Activated naive CD4-positive, alpha-beta T cell treated with anti-CD3 and anti-CD28 coated beads, Interleukin-2, amount 50 U/mL, for 72 hours (primary cell): ENCODE results near the gene ADAT3. TPM values are rescaled to one million over a fixed set of nuclear protein-coding genes. Genes with fewer than 3 reads are reported as not detected.
"Not testable (repeated sequence)": the region's sequence is repeated elsewhere in the genome, so short reads cannot be mapped to it uniquely, and the experiment has no call there.

Experiments used
- ATAC-seq, 2 donors: fragments of 150-1000 bp; cut with Tn5 transposase; 2 replicates each; pipeline ENCODE4 v1.10.0; 2021; ENCODE audit warnings: mild to moderate bottlenecking in 2 of 2, moderate library complexity in 2 of 2
- DNase-seq, 2 donors: peaks; one replicate each; pipeline ENCODE4 v3.0.0; 2021 to 2022; ENCODE audit warnings: low spot score in 2 of 2
- H3K27ac Mint-ChIP-seq, 2 donors: one replicate each; pipeline ENCODE4 v1.8.0; 2022; ENCODE audit warnings: mild to moderate bottlenecking in 2 of 2, mixed read lengths in 2 of 2
- H3K36me3 Mint-ChIP-seq, 2 donors: one replicate each; pipeline ENCODE4 v1.8.0; 2022; ENCODE audit warnings: mixed read lengths in 2 of 2
- H3K9me3 Mint-ChIP-seq, 2 donors: one replicate each; pipeline ENCODE4 v1.8.0; 2022; ENCODE audit warnings: mixed read lengths in 2 of 2
- total RNA-seq, 2 donors: library from RNA; stranded (reverse); gene quantifications; one replicate each; pipeline ENCODE4 v1.2.3, GENCODE V29; 2022

Gene ADAT3
- total RNA-seq, 2 donors from 2014 or later = 8.5 to 10.0 TPM

DNA sequence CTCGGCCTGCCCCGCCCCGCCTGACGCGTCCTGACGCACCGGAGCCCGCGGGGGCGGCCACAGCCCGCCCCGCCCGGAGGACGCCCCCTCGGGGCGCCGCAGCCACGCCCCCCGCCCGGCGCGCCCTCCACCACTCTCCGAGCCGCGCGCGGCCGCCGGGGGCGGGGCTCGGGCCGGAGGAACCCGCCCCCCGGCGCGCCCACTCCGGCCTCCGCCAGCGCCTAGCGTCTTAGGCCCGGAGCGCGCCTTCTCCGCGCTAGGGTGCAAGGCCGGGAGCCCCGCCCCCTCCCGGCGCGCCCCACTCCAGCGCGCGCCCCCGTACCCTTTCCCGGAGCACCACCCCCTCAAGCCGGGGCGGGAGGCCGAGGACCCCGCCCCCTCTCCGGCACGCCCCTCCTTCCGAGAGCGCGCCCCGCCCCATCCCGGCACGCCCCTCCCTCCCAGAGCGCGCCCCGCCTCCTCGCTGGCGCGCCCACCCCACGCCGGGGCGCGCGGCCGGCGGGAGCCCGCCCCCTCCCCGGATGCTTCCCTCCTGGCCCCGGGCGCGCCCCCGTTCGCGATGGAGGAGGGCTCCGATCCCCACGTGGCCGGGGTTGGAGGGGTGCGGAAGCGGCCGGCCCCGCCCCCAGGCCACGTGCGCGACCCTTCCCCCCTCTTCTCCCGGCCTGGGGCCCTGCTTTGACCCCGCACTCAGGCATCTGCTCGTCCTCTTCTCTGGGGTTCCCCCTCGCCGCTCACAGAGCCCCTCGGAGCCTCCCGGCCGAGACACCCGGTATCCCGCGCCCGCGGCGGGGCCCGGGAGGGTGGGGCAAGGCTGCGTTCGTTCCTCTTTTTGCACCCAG lies 41.3 kb upstream of the ADAT3 start:
- ATAC-seq = peak; percentile 70 to 76

GRCh38 chr19:1864480-1865171 lies 40.6 kb upstream of the ADAT3 start:
- DNase-seq = peak; percentile 73 to 84
- peak; percentile 18 to 61 for ATAC-seq
- Mint-ChIP-seq H3K9me3 (no peaks in the 10 kb centered on the region), H3K27ac (peak overlapping the region in 1 of 2 donors; percentile 60), H3K36me3 (peaks cover 5 to 10% of the 10 kb centered on the region in 2 donors)

More for the DNA sequence above, 41.3 kb upstream of the ADAT3 start:
- Mint-ChIP-seq H3K27ac (peak overlapping the region in 1 of 2 donors; percentile 60), H3K36me3 (peaks cover 5 to 10% of the 10 kb centered on the region in 2 donors), H3K9me3 (no peaks in the 10 kb centered on the region)
- DNase-seq = peak; percentile 95 to 97

DNA sequence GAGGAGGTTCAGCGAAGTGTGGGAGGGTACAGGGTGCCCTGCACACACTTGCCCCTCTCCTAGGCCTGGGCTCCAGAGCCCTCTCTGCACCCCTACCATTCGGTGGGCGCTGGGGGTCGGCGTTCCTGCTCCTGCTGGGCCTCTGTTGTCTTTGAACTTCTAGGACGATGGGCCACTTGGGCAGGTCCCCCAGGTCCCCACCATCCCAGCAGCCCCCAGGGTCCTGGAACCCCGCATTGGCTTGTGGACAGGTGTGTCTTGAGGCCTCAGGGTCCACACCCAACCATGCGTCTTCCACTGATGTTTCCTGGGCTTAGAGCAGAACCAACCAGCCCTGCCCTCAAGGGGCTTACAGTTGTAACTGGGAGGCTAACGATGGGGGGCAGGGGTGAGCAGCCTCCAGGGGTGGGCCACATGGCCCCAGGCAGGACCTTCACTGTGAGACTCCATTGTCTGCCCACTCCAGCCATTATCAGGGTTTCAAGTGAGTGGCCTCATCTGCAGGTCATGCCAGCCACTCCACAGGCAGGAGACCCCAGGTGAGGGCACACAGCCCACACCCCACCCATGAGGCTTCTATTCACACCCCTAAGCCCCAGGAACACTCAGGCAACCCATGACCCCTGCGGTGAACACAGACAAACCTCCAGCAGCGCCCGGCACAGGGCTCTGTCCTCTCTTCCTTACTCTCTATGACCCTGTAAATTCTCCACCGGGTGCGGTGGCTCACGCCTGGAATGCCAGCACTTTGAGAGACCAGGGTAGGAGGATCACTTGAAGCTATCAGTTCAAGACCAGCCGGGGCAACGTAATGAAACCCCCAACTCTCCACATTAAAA lies 39.8 kb upstream of the ADAT3 start:
- Mint-ChIP-seq H3K27ac (peak overlapping the region; percentile 60 to 68), H3K9me3 (no peaks in the 10 kb centered on the region), H3K36me3 (peaks cover 5 to 10% of the 10 kb centered on the region in 2 donors)
- DNase-seq (no peak), ATAC-seq (no peak)

DNA sequence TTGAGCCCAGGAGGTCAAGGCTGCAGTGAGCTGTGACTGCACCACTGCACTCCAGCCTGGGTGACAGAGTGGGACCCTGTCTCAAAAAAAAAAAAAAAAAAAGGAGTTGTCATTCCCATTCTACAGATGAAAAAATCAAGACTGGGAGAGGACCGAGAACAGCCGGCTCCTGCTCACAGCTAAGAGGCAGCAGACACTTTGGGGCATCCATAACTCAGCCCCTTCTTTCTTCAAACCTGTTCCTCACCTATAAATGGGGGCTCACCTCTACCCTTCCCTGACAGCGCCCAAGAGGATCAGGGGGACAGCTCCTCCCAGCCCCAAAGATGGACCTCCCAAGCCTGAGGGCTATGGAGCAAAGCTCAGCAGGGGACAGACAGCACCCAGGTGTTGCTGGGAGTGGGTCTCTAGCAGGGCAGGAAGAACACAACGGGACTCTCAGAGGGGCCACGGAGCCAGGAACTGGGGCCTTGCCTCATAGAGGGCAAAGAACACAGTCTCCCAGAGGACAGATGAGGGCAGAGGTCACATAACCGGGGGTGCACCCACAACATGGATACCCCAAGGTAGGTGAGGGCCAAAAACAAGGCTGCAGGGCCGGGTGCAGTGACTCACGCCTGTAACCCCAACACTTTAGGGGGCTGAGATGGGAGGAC lies 38.4 kb upstream of the ADAT3 start:
- H3K9me3 Mint-ChIP-seq = no peaks in the 10 kb centered on the region
- H3K27ac Mint-ChIP-seq = peak overlapping the region in 1 of 2 donors; percentile 32
- ATAC-seq (no peak), DNase-seq (no peak)
- peaks cover 5 to 8% of the 10 kb centered on the region in 2 donors for H3K36me3 Mint-ChIP-seq

DNA sequence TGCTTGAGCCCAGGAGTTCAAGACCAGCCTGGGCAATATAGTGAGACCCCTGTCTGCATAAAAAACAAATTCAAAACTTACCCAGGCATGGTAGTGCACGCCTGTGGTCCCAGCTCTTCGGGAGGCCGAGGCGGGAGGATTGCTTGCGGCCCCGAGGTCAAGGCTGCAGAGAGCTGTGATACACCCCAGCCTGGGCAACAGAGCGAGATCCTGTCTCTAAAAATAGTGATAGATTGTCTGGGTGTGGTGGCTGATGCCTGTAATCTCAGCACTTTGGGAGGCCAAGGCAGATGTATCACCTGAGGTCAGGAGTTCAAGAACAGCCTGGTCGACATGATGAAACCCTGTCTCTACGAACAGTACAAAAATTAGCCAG lies 37.9 kb upstream of the ADAT3 start:
- no peaks in the 10 kb centered on the region for H3K9me3 Mint-ChIP-seq
- ATAC-seq (no peak), DNase-seq (no peak)
- H3K27ac Mint-ChIP-seq = peak overlapping the region in 1 of 2 donors; percentile 32
- H3K36me3 Mint-ChIP-seq = peaks cover 3% of the 10 kb centered on the region in 2 donors

DNA sequence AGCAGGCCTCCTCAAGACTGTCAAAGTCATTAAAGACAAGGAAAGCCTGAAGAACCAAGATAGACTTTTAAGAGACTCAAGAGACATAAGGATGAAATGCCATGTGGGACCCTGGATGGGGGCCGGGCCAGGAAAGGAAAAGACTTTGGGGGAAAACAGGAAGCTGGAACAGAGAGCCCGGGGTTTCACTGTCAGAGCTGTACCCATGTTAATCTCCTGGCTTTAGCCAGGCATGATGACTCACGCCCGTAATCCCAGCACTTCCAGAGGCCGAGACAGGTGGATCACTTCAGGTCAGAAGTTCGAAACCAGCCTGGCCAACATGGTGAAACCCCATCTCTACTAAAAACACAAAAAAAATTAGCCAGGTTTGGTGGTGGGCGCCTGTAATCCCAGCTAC lies 36.2 kb upstream of the ADAT3 start:
- Mint-ChIP-seq H3K27ac (peak overlapping the region in 1 of 2 donors; percentile 29), H3K36me3 (peaks cover 3% of the 10 kb centered on the region in 2 donors), H3K9me3 (no peaks in the 10 kb centered on the region)
- ATAC-seq (no peak), DNase-seq (no peak)

DNA sequence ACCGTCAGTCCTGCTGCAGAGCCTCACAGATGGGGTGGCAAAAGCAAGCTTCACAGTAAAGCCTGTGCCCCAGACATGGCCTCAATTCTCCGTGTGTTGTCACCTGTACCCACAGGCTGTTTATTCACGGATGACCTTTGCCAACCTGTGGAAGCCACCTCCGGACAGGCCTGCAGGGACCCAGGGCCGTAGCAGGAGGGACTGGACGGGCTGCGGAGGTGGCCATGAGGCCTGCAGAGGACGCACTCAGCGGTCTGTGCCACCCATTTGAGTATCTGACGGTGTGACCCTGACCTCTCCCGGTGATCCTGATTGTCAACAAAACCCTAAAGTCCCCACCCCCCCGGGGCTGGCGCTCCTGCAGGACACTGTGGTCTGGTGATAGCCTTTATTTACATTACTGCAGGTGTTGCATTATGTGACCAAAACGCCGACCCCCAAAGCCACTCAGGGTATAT lies 34.0 kb upstream of the ADAT3 start:
- Mint-ChIP-seq H3K9me3 (no peaks in the 10 kb centered on the region), H3K36me3 (peaks cover 19 to 20% of the 10 kb centered on the region in 2 donors), H3K27ac (no peak overlapping the region)
- no peak for DNase-seq
- no peak for ATAC-seq

- no peak for ATAC-seq
- Mint-ChIP-seq H3K27ac (no peak overlapping the region), H3K9me3 (no peaks in the 10 kb centered on the region), H3K36me3 (peaks cover 19 to 20% of the 10 kb centered on the region in 2 donors)
- DNase-seq = no peak
Measured at GRCh38 chr19:1871630-1872029, 33.6 kb upstream of the ADAT3 start.

DNA sequence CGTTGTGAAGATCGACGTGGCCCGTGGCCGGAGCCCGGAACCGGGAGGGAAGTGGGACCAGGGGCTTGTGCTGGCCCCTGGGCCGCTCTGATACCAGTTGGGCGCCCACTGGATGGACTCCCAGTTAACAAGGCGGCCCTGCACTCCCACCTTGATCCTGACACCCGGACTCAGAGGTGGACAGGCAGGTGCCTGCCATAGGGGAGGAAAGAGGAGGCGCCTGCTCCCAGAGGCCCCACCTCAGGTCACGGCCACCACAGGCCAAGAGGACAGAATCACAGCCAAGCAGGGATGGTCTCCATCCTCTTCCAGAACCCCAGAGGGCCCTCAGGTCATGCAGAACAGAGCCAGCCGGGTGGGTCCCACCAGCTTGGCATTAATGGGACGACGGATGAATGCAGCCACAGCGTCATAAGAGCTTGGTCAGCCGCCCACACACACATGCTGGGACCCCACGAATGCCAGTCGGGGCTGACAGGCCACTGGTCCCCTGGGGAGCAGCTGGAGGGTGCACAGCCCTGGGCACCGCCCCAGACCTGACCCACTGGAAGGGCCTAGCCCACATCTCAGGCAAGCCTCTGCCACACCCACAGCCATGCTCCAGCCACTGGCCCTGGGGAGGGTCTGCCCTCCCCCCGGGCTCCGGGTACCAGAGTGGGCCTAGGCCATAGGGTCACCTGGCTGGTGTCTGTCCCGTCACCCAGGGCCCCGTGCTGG lies 32.2 kb upstream of the ADAT3 start:
- DNase-seq (no peak), ATAC-seq (no peak)
- H3K9me3 Mint-ChIP-seq = no peaks in the 10 kb centered on the region
- H3K36me3 Mint-ChIP-seq = peaks cover 19 to 20% of the 10 kb centered on the region in 2 donors
- peak overlapping the region; percentile 55 to 95 for H3K27ac Mint-ChIP-seq

GRCh38 chr19:1873524-1874473 lies 31.4 kb upstream of the ADAT3 start:
- Mint-ChIP-seq H3K9me3 (no peaks in the 10 kb centered on the region), H3K27ac (peak overlapping the region; percentile 95 to 97), H3K36me3 (peaks cover 19 to 20% of the 10 kb centered on the region in 2 donors)
- DNase-seq = no peak
- no peak for ATAC-seq

GRCh38 chr19:1874554-1875185 lies 30.5 kb upstream of the ADAT3 start:
- DNase-seq = no peak
- peaks cover 19 to 20% of the 10 kb centered on the region in 2 donors for H3K36me3 Mint-ChIP-seq
- ATAC-seq = peak; percentile 27 to 42
- H3K27ac Mint-ChIP-seq = peak overlapping the region; percentile 95 to 97
- H3K9me3 Mint-ChIP-seq = no peaks in the 10 kb centered on the region

DNA sequence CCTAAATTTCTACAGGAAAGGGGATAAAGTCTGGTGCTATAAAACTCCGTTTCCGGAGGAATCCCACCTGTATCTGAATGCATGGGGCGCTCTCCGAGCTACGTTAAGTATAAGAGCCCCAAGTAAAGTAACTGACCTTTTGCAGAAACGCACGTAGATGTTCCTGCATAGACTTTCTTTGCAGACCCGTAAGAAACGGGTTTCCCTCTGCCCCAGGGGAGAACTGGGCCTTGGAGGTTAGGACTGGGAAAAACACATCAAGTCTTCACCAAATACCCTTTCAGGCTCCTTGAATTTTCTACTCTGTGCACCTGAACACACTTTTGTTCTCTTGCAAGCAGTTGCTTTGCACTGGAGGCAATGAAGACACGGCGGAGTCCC lies 29.9 kb upstream of the ADAT3 start:
- Mint-ChIP-seq H3K27ac (peak overlapping the region; percentile 95 to 97), H3K36me3 (peaks cover 19 to 20% of the 10 kb centered on the region in 2 donors)
- ATAC-seq = peak in 1 of 2 donors; percentile 5
- H3K9me3 Mint-ChIP-seq, DNase-seq: not testable (repeated sequence)

GRCh38 chr19:1875646-1876495 lies 29.3 kb upstream of the ADAT3 start:
- peak; percentile 87 to 90 for DNase-seq
- ATAC-seq = peak; percentile 96 to 97
- H3K36me3 Mint-ChIP-seq = peaks cover 19 to 20% of the 10 kb centered on the region in 2 donors
- H3K9me3 Mint-ChIP-seq = no peaks in the 10 kb centered on the region
- H3K27ac Mint-ChIP-seq = peak overlapping the region; percentile 95 to 97
